Iris pigment epithelial cell (primary cell): Measurements from ENCODE around the gene ARL5C.

ENCODE experiments used
- DNase-seq: peaks from one replicate; pipeline ENCODE4 v3.0.0-alpha.2; 2011; ENCODE audit warnings: low read depth

ARL5C gene

DNA sequence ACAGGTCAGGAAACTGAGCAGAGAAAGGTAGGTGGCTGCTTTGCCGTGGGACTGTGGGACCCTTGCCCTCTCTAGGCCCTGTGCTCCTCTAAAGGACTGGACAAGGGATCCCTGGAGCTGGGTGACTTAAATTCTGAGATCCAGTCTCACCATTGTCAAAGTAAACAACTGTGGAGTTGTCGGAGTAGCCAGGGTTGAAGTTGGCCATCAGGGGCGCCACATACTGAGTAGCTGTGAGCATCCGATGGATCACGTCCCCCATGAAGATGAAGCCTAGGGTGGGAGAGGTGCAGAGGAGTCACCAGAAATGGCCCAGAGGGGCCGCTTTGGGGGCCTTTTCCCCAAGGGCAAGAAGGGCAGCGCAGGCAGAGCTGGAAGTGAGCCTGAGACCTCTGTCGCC, 58.0 kb downstream of the ARL5C start:
- no peak for DNase-seq

DNA sequence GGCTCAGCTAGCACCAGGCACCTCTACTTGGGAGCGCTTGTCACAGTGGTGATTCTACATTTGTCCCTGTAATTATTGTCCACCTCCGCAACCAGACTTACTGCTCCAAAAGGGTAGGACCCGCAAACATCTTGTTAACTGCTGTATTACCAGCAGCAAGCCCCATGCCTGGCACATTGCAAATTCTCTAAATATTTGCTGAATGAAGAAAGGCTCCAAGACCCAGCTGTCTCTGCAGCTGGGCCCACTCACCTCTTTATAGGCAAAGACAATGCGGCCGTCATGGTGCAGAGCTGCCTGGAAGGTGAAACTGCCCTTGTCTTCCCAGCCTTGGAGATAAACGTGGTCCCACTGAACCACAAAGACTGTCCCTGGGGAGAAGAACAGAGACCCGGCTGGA, 58.8 kb downstream of the ARL5C start:
- DNase-seq = no peak
